ENCODE data around the gene MEDAG.

Gene MEDAG

DNA sequence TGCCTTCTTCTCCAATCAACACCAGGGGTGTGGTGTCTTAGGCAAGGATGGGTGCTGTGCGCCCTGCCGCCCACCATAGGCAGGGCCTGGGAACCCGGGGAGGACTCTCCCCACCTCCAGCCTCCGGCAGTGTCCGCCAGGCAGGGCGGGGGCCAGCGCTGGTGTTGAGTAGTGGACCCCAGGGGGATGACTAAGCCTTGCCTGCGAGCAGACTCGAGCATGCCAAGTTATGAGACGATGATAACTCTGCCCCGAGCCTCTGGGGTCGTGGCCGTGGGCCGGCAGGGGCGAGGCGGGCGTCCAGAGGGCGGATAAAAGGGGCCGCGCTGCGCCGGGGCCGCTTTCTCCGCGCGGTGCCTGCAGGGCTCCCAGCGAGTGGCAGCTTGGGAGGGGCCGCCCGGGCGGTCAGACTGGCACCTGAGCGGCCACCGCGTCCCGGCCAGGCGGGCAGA is at the start of gene MEDAG:
Gene MEDAG (plus strand): TSS at position 340 of the 452 bp plus-strand sequence. CDS start 245 bp downstream, outside the sequence.
- no peak for DNase-seq

DNA sequence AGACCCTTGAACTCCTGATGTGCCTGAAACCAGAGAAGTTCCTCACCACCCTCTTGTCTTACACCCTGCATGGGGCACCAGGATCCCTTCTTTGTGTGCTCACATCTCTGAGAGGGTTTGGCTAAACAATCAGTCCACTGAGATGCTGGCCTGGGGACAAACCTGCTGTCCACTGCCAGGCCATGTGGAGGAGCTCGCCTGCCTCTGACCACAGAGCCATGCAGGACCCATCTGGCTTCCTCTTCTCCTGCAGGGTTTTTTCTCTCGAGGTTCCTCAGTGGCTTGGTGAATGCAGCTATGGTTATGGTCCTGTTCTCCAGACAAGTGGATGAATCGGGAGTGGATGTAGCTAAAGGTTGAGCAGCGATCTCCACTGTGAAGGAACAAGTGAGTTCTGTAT is 49.1 kb upstream of the MEDAG start:
- no peak for DNase-seq

DNA sequence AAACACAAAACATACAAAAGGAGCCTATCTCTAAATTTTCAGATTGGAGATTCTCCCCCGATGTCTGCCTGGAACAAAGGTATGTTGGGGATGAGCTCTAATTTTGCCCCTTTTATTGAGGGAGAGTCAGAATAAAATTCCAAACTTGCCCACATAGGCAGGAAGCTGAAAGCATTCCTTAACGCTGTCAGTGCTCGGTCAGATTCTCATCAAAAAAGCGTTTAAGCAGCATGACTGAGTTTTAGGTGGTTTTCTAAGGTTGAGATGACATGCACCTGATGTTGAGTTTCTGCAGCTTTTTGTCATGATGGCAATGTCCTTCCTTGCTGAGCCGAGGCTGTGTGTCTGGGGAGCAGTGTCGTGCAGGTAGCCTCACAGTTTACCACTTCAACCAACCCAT is 48.4 kb upstream of the MEDAG start:
- no peak for DNase-seq

DNA sequence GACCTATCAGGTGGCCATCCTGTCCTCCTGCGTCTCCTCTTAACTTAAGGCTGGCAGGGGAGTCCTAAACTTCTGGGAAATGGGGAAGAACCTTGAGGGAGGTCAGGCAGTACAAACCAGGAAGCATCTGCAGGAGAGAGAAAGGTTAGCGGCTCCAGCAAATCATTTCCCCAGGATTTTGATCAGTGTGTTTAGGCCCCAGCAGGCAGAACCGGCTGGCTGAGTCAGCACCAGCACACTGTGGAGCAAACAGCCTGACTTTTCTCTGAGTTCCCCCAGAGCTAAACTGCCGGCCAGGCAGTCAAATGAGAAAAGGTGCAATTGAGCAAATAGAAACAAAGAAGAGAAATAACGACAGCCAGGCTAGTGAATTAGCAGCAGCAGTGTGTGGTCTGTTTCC is 46.7 kb upstream of the MEDAG start:
- no peak for DNase-seq

DNA sequence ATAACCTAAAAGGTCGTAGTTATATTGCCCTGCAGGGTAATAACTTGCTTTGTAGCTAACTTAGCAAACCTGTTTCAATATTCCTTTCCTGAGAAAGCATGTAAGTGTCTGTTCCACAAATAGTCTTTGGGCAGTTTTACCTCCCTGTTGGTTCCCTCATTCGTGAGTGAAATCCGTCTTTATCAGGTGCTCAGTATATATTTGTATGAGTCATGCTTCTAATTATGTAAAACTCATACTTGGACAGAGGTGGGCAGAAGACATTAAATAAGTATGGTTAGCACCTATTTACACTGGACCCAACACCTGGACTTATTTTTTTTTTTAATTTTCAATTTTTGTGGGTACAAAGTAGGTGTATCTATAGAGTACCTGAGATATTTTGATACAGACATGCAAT is 44.9 kb upstream of the MEDAG start:
- DNase-seq, result no peak

DNA sequence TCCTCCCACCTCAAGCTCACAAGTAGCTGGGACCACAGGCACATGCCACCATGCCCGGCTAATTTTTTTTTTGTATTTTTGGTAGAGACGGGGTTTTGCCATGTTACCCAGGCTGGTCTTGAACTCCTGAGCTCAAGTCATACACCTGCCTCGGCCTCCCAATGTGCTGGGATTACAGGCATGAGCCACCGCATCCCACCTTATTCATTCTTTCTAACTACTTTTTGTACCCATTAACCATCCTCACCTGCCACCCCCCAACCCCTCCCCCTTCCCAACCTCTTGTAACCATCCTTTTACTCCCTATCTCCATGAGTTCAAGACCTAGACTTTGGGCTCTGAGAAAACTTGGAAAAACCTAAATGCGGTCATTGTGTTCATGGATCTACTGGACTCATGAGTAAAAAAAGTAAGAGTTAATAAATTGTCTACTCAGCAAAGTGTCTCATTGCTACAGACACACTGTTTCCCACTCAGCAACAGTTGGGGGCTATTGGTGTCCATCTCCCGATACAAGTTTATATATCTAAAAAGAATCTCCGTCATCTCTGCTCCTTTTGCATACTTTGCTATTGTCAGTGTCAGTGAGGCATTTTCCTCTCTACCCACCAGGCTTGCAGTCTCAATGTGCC is 44.1 kb upstream of the MEDAG start:
- no peak for DNase-seq

DNA sequence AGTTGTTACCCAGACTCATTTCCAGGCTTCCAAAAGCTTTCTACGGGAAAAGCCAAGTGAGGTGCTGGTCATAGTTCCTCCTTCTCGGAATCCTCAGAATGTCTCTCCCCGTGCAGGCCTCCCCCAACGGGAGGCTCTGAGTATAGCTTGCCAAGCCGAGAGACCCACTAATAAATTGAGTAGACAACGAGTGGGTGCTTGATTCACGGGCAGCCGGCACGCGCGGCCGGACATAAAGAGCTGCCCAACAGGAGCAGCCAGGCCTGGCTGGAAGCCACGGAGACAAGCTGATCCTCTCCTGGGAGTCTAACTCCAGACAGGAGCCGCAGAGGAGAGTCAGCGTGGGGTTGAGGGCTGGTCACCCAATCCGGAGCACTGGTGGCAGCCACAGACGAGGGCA is 43.4 kb upstream of the MEDAG start:
- peak in 5 of 56 donors; percentile 4 to 56 (median 15) for DNase-seq

DNA sequence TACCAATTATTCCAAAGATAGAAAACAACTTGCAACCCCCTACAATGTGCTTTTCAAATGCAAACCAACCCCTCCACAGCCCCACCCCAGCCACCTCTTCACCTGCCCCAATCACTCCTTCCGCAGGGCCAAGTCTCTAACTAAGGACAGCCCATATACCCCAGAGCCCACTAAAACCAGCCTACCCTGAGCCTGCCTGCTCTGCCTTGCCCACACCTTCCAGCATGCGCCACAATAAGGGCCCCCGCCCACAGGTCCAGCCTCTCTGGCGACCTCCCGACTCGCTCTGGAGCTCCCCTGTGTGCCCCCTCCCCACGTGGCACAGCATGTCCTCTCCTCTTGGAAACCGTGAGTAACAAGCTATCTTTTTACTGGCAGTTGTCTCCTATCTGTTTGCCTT is 42.8 kb upstream of the MEDAG start:
- no peak for DNase-seq

DNA sequence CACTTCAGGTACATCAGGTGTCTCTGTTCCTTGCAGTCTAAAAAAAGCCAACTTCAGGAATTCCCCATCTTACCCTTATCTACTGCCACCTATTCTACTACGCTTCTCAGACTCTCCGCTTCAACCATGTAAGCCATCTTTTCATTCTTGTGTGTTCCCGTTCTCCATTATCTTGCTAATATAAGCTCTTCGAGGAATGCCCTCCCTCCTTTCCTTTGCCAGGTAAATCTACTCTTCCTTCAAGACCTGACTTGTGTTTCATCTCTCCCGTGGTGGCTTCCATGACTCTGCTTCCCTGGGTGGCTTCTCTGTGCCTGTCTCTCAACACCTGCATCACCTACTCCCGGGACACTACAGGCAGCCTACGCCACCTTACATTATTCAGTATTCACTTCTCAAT is 42.3 kb upstream of the MEDAG start:
- no peak for DNase-seq

DNA sequence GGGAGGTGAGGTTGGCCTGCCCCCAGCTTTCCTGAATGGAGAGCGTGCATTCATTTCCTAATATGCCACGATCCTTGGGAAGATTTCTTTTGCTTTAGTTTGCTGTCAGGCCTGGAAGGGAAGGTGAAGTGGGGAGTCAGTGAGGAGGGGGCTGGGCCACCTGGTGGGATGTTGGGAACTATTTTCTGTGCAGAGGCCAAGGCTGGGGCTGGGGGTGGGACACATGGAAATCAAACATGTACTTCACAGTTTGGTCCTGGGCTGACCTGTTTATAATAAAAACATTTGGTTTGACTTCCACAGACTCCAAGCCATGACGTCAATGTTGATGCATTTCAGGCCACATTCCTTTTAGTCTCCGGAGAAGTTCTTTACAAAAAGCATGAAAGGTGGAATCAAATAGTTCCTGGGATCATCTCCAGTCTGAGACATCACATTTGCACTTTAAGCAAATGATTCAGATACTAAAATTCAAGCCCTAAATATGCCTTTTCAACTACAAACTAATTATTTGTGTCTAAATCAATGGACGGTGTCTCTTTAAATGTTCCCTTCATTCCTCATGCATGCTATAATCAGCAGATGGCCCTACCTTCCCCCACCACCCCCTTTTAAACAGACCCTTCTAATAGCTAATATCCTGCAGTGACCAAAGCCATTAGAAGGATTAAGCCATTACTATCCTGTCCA is 41.5 kb upstream of the MEDAG start:
- DNase-seq, result no peak

DNA sequence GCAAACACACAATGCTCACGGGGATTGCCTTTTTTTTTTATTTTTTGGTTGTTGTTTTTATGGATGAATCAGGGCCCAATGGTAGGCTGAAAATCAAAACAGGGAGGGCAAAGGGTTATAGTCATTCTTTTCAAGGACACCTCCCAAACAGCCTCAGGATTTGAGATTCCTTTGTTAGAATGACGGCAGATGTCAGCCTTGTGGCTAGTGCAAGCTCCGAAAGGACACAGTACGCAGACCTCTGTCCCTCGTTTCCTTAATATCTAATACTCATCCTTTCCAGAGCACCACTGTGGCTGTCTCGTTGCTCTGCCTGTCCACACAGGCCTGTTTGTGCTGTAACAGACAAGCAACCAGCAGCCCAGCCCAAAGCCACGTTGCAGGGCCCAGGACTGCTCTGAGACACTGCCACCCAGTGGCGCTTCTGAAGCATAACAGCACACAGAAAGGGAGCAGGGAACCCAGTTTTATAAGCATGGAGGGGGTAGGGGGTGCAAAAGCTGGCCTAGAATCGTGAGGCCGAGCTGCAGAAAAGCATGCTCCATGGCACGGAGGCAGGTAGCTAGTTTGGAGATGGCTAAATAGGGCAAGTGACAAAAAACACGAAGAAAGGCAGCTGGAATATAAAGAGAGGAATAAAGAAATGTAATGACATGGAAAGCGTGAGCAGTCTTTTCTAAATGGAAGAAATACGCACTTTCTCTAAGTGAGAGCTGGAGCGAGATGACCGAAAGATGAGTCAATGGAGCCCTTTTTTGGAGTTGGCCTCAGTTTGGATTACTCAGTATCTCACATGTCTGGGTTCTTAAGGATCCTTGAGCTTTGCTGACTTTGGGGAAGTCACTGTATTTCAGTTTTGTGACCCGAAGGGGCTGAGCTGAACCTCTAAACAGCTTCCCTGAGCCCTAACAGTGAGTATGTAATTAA is 40.7 kb upstream of the MEDAG start:
- peak in 54 of 56 donors; percentile 16 to 88 (median 57) for DNase-seq

DNA sequence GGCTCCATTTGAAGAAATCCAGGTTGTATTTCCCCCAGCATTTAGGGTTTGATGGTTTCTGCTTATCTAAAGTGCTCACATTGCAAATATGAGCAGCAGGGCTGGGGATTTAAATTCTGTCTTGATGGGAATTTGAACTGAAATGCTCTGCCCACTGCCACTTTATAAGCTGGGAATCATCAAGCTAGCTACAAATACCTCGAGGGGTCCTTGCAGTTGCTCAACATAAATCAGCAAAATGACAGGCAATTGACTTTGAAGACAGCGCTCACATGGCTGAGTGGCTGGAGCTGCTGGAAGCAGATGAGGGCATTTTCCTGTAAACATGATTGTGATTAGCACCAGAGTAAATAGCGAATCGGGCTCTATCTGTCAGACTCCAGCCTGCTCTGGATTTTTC is 39.4 kb upstream of the MEDAG start:
- no peak for DNase-seq

DNA sequence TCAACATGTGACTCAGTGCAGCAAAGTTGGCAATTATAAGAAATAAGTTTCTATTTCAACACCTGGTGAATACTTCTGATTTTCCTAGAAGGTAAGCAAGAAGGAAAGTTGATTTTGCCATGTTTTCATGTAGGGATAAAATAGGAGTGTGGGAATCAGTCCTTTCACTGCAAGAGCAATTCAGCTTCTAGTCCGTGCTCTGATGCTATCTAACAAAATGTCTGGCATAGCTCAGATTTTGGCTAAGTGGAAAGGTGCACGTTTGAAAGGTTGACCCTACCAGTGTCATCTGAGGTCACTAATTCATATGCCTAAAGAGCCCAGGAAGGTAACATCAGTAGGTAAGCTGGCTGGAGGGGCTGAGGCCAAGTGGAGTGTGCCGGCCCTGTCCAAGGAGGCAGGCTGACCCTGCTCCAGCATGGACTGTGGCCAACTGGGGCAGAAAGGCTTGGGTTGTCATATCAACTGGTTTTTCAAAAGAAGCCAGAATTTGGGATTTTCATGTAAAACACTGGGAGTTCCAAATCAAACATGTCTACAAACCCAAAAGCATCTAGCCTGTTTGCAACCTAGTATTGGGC is 38.9 kb upstream of the MEDAG start:
- DNase-seq, result peak in 1 of 56 donors; percentile 2

DNA sequence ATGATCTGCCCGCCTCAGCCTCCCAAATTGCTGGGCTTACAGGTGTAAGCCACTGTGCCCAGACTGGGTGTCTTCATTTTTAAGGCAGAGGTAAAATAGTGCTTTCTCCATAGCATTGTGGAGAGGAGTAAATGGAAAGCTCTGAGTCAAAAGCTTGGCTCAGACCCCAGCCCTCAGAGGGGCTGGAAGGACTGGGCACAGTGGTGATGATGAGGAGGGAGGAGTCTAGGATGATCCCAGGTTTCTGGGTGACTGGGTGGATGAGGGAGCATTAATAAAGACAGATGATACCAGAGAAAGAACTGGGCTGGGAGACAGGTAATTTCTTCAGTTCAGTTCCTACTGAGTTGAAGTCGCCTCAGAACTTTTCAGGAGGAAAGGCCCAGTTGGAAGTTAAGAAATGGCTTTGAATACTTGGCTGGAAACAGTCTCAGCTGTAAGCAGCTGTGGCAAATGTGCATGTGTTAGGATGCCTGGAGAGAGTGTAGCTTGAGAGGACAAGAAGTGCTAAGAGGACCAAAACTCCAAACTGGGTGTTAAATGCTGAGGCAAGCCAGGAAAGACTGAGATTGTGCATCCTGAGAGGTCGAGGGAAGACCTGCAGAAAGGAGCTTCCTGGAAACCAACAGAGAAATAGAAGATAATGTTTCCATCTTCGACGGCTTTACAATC is 37.1 kb upstream of the MEDAG start:
- DNase-seq, result no peak

DNA sequence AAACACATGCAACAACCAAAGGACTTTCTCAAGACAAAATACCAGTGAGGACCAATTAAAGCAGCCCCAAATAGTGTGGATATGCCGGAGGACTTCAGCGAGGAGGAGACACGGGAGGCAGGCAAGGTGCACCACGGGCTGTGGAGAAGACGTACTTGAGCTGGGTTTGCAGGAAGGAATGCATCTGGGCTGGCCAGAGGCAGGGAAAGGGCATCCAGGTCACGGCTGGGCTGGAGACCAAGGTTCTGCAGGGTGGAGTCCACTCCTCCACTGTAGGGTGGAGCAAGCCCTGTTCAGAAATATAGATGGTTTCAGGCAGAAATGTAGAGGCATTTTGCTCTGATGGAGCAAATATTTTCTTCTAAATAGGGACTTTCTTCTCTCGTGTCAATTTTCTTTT is 36.6 kb upstream of the MEDAG start:
- no peak for DNase-seq

DNA sequence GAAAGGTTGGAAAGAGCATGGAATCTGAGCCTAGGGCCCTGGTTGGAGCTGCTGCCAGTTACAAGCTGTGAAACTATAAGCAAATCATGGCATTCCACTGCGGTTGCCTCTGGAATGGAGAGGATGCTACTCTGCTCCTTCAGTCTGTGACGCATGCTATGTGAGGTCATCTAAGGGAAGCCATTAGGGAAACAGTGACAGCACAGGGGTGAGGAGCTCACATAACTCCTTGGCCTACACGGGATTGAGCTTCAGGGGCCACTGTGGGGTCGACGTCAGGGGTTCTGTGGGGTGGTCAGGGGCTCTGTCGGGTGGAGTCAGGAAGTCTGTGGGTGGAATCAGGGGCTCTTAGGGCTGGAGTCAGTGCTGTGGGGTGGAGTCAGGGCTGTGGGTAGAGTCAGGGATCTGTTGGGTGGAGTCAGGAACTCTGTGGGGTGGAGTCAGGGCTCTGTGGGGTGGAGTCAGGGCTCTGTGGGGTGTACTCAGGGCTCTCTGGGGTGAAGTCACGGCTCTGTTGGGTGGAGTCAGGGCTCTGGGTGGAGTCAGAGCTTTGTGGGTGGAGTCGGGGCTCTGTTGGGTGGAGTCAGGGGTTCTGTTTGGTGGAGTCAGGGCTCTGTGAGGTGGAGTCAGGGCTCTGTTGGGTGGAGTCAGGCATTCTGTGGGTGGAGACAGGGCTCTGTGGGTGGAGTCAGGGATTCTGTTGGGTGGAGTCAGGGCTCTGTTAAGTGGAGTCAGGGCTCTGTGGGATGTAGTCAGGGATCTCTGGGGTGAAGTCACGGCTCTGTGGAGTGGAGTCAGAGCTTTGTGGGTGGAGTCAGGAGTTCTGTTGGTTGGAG is 35.8 kb upstream of the MEDAG start:
- DNase-seq, result peak in 1 of 56 donors; percentile 13

DNA sequence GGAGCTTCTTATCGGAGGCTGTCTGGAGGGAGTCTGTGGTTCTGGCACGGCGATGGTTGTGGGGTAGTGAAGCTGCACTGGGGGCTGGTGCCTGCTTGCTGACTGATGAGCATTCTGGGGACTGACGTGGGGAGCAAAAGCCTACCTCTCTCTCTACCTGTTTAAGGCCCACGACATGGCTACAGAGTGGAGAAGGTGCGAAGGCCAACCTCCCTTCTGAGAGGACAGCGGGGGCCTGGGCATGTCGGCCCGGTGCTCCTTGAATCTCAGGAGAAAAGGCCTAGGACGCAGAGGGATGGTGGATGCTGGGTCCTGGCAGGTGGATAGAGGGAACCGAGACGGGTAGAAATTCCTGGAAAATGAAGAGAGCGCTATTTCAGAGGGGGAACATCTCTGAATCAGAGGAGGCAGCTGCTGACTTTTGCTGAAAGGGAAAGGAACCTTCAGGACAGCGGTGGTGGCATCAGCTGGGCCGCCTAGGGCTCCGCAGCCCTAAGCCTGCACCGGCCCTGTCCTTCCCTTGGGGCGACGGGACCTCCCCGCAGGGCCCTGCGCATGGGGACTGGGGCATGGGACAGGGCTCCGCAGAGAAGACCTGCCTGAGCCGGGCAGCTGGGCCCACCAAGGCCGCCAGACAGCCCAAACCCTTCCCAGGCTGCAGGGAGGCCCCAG is 35.0 kb upstream of the MEDAG start:
- DNase-seq, result no peak

DNA sequence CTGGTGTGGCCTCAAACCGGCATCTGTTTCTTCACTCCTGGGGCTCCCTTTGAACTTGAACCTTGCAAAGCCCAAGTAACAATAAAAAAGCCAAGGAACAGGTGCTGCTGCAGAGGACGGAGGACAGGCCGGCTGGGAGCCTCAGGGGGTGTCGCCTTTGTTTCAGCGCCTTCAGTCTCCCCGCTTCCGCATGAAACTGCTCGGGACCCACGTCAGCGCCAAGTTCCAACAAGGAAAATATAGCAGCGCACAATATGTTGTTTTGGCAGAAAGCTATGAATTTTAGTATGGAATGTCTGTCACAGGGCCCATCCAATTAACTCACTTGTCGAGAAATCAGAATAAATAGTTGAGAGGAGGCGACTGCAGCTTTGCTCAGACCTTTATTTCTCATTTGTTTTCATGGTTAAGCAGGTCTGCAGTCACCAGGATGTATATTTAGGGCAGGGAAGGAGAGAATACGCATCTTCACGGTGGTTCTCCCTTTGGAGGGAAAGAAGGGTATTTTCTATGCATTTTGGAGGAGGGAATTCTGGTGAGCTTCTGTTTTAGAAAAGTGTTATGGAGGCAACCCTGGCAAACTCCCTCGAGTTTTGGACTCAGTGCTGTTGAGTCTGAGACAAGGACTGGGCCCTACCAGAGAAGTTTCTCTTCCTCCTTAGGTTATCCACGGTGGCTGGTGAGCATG is 34.3 kb upstream of the MEDAG start:
- peak in 4 of 56 donors; percentile 15 to 42 (median 34) for DNase-seq

DNA sequence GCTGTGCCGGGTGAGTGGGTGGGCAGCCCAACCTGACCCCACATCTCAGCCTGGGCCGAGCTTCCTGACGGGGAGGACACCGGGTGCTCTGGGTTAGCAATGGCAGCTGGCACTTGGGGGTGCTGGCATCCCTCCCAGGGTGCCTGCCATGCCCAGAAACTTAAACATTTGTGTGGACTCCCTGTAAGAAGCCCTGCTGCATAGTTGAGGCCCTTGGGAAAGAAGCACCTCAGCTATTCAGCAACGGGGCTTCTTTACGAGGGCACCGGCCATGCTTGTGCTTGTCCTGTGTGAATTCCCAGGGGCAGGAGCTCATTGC is 33.8 kb upstream of the MEDAG start:
- no peak for DNase-seq
